ENCODE results near the gene FBXL15.

The FBXL15 gene

GRCh38 chr10:102437515-102437914 lies 16.9 kb downstream of the FBXL15 start:
- Histone ChIP-seq H2AFZ (ENCODE audit: low read length) (no peak overlapping the region), H3K9me2 (replicated peaks; ENCODE audit: insufficient read depth, low read length) (no peaks in the 10 kb centered on the region), H3K27me3 (replicated peaks; ENCODE audit: insufficient read depth, low read length) (peaks cover 19% of the 10 kb centered on the region), H3F3A (ENCODE audit: insufficient read depth, low read length) (peaks cover 5% of the 10 kb centered on the region; the same call in 1 of the 2 replicates), H3K36me3 (replicated peaks; ENCODE audit: insufficient read depth, low read length) (no peaks in the 10 kb centered on the region), H3K4me1 (ENCODE audit: low read length) (peaks cover 6% of the 10 kb centered on the region; the same call in 1 of the 2 replicates), H3K9me3 (replicated peaks; ENCODE audit: insufficient read depth, low read length) (no peaks in the 10 kb centered on the region), H3K4me3 (ENCODE audit: low read length) (no peak overlapping the region), H3K27ac (ENCODE audit: low read length) (no peak overlapping the region), H3K79me2 (ENCODE audit: low read length) (no peaks in the 10 kb centered on the region), H4K20me1 (ENCODE audit: insufficient read depth, low read length) (no peaks in the 10 kb centered on the region), H3K9ac (ENCODE audit: low read length) (no peak overlapping the region), H3K4me2 (ENCODE audit: low read depth, low read length) (no peak overlapping the region)
- no peak for DNase-seq
- no peak for TF ChIP-seq CTCF (IDR thresholded peaks at IDR 0.05; ENCODE audit: low read length)
- no peak for TF ChIP-seq EZH2phosphoT487 (IDR thresholded peaks at IDR 0.05; ENCODE audit: low read length)
- no peak for TF ChIP-seq EZH2 (optimal IDR thresholded peaks at IDR 0.05; ENCODE audit: low read depth, low read length)

- no peaks in the 10 kb centered on the region for H4K20me1 ChIP-seq (ENCODE audit: insufficient read depth, low read length)
- H3K9me3 ChIP-seq (replicated peaks; ENCODE audit: insufficient read depth, low read length), result no peaks in the 10 kb centered on the region
Observed at GRCh38 chr10:102438374-102438773, 17.7 kb downstream of the FBXL15 start.

GRCh38 chr10:102444851-102445250 lies 24.2 kb downstream of the FBXL15 start:
- H4K20me1 ChIP-seq (ENCODE audit: insufficient read depth, low read length), result no peaks in the 10 kb centered on the region

More at GRCh38 chr10:102438374-102438773, 17.7 kb downstream of the FBXL15 start:
- peaks cover 19% of the 10 kb centered on the region for H3K27me3 ChIP-seq (replicated peaks; ENCODE audit: insufficient read depth, low read length)
- H3F3A ChIP-seq (ENCODE audit: insufficient read depth, low read length), result peaks cover 5% of the 10 kb centered on the region; the same call in 1 of the 2 replicates
- H3K27ac ChIP-seq (ENCODE audit: low read length), result no peak overlapping the region
- no peak overlapping the region for H3K4me3 ChIP-seq (ENCODE audit: low read length)
- no peak overlapping the region for H3K4me2 ChIP-seq (ENCODE audit: low read depth, low read length)
- no peak for TF ChIP-seq EZH2 (optimal IDR thresholded peaks at IDR 0.05; ENCODE audit: low read depth, low read length)
- no peak for TF ChIP-seq CTCF (IDR thresholded peaks at IDR 0.05; ENCODE audit: low read length)
- no peak for TF ChIP-seq EZH2phosphoT487 (IDR thresholded peaks at IDR 0.05; ENCODE audit: low read length)
- no peak overlapping the region for H3K9ac ChIP-seq (ENCODE audit: low read length)
- H3K9me2 ChIP-seq (replicated peaks; ENCODE audit: insufficient read depth, low read length), result no peaks in the 10 kb centered on the region
- H3K79me2 ChIP-seq (ENCODE audit: low read length), result no peaks in the 10 kb centered on the region
- DNase-seq, result no peak
- H3K4me1 ChIP-seq (ENCODE audit: low read length), result peaks cover 6% of the 10 kb centered on the region; the same call in 1 of the 2 replicates
- no peaks in the 10 kb centered on the region for H3K36me3 ChIP-seq (replicated peaks; ENCODE audit: insufficient read depth, low read length)
- H2AFZ ChIP-seq (ENCODE audit: low read length), result no peak overlapping the region

More at GRCh38 chr10:102444851-102445250, 24.2 kb downstream of the FBXL15 start:
- H3K27ac ChIP-seq (ENCODE audit: low read length), result no peak overlapping the region
- 0 out of 2 replicates have a peak, but pooled peaks cover 3% of the 10 kb centered on the region for H3F3A ChIP-seq (ENCODE audit: insufficient read depth, low read length)
- no peak for DNase-seq
- TF ChIP-seq CTCF (IDR thresholded peaks at IDR 0.05; ENCODE audit: low read length) (no peak), EZH2 (optimal IDR thresholded peaks at IDR 0.05; ENCODE audit: low read depth, low read length) (no peak), EZH2phosphoT487 (IDR thresholded peaks at IDR 0.05; ENCODE audit: low read length) (no peak)
- no peaks in the 10 kb centered on the region for H3K9me3 ChIP-seq (replicated peaks; ENCODE audit: insufficient read depth, low read length)
- H3K27me3 ChIP-seq (replicated peaks; ENCODE audit: insufficient read depth, low read length), result no peaks in the 10 kb centered on the region; the same call in 1 of the 2 replicates
- peaks cover 7% of the 10 kb centered on the region for H3K4me1 ChIP-seq (ENCODE audit: low read length)
- no peak overlapping the region for H2AFZ ChIP-seq (ENCODE audit: low read length)
- H3K9me2 ChIP-seq (replicated peaks; ENCODE audit: insufficient read depth, low read length), result no peaks in the 10 kb centered on the region
- H3K79me2 ChIP-seq (ENCODE audit: low read length), result no peaks in the 10 kb centered on the region
- H3K36me3 ChIP-seq (replicated peaks; ENCODE audit: insufficient read depth, low read length), result no peaks in the 10 kb centered on the region
- H3K4me3 ChIP-seq (ENCODE audit: low read length), result no peak overlapping the region
- H3K9ac ChIP-seq (ENCODE audit: low read length), result no peak overlapping the region
- no peak overlapping the region for H3K4me2 ChIP-seq (ENCODE audit: low read depth, low read length)
